ENCODE results near the gene OLFM3.

Gene OLFM3

DNA sequence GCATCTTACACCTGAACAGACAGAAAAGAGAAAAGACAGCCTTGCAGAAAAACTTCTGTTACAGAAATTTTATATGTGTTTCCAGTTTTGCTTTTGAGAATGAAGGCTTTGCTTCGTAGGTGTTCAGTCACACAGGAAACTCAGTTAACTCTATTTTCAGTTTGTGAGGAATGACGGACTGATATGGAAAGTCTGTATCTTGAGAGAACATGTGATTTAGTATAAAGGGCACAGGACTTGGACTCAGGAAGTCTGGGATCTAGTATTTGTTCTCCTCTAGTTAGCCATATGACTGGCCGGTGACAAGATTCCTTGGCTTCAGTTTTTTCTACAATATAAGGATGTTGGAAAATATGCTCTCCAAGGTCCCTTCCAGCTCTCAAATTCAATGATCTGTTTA lies 149.1 kb downstream of the OLFM3 start:
- no peak for DNase-seq (ENCODE audit: low read depth in 3 of 3)

DNA sequence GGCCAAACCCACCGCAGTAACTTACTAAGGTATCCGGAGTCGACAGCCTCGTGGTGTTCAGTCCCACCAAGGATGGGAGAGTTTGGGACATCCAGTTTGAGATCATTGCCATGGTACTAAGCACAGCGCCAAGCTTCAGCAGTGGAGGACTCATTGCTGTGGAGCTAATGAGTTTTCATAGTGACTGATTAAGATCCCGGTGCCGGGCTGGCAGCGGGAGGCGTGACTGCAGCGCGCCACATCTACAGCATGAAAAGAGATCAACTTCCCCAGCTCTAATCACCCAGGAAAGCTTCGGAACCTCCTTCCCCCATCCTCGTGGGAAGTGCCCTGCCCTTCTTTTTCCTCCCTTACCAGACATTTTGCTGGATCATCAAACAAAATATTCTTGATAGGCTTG lies 149.9 kb downstream of the OLFM3 start:
- DNase-seq (ENCODE audit: low read depth in 3 of 3) = no peak

DNA sequence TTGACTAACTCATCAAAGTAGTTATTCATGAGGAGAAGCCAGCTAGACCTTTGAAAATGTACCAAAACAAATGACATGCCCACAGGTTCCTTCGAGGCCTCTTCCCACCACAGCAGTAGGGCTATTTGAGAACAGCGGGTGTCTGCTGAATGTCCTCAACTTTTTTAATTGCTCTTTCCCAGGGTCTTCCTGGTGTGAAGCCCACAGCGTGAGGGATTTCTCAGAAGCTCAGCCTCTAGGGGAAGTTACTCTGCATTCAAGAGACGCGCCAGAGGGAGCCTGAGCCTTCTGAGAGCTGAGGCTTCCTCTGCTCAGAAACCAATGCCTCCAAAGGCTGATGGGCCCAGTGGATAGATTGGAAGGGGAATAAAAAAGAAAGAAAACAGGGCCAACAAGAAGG lies 153.6 kb downstream of the OLFM3 start:
- no peak for DNase-seq (ENCODE audit: low read depth in 3 of 3)

- DNase-seq (ENCODE audit: low read depth in 3 of 3) = no peak
Observed at GRCh38 chr1:101841824-101842223, 154.9 kb downstream of the OLFM3 start.

DNA sequence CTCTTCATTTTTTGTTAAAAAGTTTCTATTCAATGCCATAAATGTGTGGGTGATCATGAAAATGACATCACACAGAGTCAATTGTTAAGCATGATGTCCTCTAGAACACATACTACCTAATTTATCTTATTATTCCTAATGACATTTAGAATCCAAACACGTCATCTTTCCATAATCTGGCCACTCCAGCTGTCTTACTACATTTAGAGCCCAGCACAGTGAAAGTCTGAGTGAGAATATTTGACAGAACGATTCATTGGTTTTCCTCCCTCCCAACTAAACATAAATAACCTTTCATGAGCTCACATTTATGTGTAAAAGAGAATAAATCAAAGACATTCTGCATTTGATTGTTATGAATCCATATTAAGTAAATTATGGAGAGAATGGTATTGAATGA lies 160.7 kb downstream of the OLFM3 start:
- no peak for DNase-seq (ENCODE audit: low read depth in 3 of 3)

GRCh38 chr1:101833312-101833711 lies 163.4 kb downstream of the OLFM3 start:
- no peak for DNase-seq (ENCODE audit: low read depth in 3 of 3)

GRCh38 chr1:101826416-101826815 lies 170.3 kb downstream of the OLFM3 start:
- no peak for DNase-seq (ENCODE audit: low read depth in 3 of 3)

GRCh38 chr1:101820071-101820470 lies 176.7 kb downstream of the OLFM3 start:
- no peak for DNase-seq (ENCODE audit: low read depth in 3 of 3)

GRCh38 chr1:101816262-101816661 lies 180.5 kb downstream of the OLFM3 start:
- DNase-seq (ENCODE audit: low read depth in 3 of 3) = no peak

- DNase-seq (ENCODE audit: low read depth in 3 of 3) = no peak
Observed at GRCh38 chr1:101798417-101798816, 198.3 kb downstream of the OLFM3 start.

- DNase-seq (ENCODE audit: low read depth in 3 of 3) = no peak
Observed at GRCh38 chr1:101797722-101798121, 199.0 kb downstream of the OLFM3 start.

DNA sequence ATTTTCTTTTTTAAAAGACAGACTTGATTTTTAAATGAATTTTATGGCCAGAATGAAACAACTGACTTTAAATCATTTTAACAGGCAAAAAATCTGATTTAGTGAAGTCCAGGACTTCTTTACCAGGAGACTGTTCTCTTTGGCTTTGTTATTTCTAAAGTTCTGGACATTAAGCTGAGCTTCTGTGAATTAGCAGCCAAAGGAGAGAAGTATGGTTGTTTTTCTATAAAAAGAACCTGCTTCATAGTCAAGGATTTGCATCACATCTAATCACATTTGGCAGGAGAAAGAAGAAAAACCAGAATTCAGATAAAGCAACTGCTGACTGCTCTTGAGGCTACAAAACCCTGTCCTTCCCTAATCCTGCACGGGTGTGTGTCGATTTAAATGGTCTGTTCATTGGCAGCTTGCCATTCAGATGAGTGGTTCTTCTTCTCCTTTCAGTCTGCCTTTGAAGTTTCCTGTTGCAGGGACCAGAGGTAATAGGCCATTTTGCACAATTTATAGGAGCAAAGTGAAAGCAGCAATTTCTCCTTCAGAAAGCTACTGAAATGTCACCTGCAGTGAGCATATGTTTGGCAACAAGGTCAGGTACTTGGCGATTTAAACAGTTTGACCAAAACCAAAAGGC lies 215.4 kb downstream of the OLFM3 start:
- no peak for DNase-seq (ENCODE audit: low read depth in 3 of 3)

GRCh38 chr1:101769520-101769919 lies 227.2 kb downstream of the OLFM3 start:
- no peak for DNase-seq (ENCODE audit: low read depth in 3 of 3)

- no peak for DNase-seq (ENCODE audit: low read depth in 3 of 3)
Observed at GRCh38 chr1:101757985-101758384, 238.7 kb downstream of the OLFM3 start.

DNA sequence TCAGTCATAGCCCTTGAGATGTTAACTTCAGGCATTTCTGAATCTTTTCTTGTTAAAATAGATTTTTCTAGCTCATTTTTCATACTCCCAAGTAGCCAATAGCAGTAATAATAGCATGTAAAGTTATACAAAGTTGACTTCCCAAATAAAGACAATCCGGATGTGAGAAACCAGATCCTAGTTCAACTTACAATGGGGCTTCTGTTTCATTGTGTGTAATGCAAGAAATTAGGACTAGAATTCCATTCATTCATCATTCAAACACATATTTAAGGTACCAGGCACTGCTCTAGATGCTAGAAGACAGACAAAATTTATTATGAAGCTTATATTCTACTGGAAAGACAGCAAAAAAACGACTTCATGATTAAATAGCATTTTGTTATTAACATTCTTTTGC lies 240.3 kb downstream of the OLFM3 start:
- DNase-seq (ENCODE audit: low read depth in 3 of 3) = no peak
